GM18868 (cell line): ENCODE data around the gene CEBPA.
A peak's percentile ranks its signal among the peaks of the same experiment; 100 is the strongest.

Experiments used
- ATAC-seq: cut with Tn5 transposase; IDR thresholded peaks from one replicate; pipeline ENCODE4 v1.9.1; 2021; ENCODE audit warnings: mild to moderate bottlenecking, moderate library complexity; ENCODE audit not compliant: unreplicated experiment

Gene CEBPA

DNA sequence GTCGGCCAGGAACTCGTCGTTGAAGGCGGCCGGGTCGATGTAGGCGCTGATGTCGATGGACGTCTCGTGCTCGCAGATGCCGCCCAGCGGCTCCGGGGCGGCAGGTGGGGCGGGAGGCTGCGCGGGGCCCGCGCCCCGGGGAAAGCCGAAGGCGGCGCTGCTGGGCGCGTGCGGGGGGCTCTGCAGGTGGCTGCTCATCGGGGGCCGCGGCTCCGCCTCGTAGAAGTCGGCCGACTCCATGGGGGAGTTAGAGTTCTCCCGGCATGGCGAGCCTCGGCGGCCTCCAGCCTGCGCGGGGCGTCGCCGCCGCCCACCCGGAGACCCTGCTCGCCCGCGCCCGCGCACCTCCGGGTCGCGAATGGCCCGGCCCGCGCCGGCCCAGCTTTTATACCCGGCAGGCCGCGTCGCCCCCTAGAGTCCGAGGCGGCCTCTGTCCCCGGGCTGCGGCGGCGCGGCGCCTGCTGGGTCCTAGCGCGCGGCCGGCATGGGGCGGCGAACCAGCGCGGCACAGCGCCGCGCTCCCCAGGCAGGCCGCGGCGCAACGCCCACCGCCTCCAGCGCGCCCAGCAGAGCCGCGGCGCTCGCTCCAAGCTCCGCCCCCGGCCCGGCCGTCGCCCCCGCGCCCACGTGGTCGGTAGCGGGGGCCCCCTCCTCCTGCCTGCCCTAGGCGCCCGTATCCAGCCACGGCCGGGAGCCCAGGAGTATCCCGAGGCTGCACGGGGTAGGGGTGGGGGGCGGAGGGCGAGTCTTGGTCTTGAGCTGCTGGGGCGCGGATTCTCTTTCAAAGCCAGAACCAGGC is at the start of gene CEBPA:
Gene CEBPA (minus strand): TSS at position 360 of the 799 bp plus-strand sequence. CDS start 120 bp downstream, at position 240.
- peak; percentile 83 for ATAC-seq

DNA sequence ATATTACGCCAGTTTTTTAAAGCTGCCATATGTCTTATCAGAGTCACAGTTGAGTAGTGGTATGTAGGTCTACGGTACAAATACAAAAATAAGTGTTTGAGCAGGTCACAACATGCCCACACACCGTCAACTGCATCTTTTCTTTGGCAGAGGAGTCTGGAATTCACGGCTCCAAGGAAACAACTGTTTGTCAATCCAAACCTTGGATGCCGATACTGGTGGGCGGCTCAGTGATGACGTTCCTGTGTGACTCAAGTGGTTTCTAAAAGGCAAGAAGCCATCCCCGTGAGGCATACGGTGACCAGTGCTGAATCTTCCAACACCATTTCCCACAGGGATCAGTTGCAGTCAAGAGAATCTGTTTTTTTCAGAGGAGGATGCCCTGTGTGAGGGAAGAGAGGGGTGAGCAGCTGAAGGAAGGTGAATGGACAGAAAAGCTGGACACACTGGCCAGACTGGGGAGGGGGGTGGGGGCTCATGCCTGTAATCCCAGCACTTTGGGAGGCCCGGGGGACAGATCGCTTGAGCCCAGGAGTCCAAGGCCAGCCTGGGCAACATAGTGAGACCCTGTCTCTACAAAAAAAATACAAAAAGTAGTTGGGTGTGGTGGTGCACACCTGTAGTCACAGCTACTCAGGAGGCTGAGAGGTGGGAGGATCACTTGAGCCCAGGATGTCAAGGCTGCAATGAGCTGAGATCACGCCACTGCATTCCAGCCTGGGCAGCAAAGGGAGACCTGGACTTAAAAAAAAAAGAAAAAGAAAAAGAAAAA is 48.4 kb upstream of the CEBPA start:
- ATAC-seq: no peak

DNA sequence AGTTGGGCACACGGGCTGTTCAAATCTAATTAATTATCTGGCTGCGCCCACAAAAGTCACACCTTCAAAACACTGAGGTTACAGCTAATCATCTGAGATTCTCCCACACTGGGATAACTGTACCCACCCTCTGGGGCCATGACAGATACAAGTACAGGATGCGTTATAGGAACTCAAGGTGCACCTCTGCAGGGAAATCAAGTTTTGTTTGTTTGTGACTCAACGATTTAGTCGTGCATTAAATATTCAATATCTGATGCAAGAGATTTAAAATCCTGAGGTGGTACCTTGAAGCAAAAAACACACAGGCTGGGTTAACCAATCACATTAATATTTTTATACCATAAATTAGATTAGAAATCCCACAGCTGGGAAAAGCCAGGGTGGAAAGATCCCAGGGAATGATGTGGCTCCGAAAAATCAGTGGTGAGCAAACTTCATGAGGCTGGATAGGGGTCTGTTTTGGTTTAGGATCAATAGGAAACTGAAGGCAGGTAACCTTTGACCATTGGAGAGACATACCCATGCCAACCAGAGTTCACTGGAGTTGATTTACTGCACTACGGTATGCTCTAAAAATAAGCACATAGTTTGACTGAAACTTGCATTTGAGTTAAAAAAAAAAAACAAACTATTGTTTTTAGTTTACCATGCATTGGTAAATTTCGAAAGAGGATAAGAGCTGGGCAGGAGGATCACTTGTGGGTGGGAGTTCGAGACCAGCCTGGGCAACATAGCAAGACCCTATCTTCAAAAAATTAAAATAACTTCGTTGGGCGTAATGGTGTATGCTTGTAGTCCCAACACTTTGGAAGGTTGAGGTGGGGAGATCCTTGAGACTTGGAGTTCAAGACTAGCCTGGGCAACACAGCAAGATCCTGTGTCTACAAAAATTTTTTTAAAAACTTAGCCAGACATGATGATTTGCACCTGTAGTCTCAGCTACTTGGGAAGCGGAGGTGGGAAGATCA is 47.3 kb upstream of the CEBPA start:
- no peak for ATAC-seq

DNA sequence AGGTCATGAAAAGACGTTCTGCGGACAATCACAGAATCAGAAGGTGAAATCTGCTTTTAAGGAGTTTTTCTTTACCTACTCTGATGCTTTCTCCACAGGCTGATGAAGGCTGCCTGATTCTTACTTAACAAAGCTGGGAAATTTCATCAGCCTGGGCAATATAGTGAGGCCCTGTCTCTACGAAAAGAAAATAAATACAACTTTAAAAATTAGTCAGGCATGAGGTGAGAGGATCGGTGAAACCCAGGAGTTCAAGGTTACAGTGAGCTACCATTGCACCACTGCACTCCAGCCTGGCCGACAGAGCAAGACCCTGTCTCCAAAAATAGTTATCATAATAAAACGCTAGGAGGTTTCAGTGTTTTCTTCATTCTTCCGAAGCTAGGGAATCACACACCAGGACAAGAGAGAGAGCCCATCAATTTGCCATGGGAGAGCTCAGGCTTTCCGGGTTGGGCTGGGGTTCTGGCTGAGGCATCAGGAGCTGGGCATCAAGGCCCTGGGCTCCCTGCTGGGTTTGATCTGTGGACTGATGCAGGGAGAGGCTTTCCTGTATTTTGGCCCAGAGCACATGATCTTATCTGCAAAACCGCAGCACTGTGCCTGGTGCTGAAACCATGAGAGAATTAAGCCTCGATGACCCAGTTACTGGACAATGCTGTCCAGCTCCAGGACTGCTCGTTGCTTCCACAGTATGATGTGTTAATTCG is 46.1 kb upstream of the CEBPA start:
- no peak for ATAC-seq

DNA sequence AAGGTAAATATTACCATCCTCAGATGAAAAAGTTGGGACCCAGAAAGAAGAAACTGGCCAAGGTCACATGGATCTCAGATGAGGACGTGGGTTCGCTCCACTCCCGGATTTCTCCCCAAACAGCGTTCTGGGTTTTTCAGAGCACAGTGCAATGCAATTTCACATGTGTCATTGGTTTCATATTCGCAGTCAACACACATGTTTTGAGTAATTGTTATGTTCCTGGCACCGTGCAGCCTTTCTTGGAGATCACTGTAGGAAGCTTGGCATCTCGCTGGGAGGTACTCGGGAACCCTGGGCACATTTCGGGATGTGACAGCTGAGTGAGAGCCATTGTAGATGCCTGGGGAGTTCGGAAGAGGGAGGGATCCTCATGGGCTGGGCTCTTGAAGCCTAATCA is 45.0 kb upstream of the CEBPA start:
- ATAC-seq: no peak

DNA sequence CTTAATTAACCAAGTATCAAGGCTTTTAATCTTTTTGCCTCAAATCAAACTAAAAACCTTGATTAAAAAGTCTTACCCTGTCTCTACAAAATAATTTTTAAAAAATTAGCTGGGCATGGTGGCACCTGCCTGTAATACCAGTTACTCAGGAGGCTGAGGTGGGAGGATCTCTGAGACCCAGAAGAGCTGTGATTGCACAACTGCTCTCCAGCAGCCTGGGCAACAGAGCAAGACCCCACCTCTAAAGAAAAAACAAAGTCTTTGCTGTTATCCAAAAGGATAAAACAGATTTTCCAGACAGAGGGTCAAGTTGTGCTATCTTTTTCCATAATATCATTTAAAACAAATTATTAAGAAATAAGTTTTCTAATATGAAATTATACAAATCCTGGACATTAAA is 44.3 kb upstream of the CEBPA start:
- ATAC-seq: no peak

DNA sequence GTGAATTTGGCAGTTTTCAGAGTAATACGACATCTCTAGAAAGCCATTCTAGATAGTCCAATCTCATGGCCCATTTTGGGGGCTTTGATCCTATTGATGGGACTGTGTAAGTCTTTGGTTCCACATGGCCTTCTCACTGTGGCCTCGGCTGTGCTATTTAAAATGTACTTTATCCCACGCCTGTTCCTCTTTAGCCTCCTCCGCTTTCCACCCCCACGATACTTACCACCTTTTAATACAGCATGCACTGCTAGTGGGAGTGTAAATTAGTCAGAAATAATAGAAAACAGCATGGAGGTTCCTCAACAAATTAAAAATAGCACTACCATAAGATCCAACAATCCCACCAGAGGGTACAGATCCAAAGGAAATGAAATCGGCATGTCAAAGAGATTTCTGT is 42.8 kb upstream of the CEBPA start:
- no peak for ATAC-seq

DNA sequence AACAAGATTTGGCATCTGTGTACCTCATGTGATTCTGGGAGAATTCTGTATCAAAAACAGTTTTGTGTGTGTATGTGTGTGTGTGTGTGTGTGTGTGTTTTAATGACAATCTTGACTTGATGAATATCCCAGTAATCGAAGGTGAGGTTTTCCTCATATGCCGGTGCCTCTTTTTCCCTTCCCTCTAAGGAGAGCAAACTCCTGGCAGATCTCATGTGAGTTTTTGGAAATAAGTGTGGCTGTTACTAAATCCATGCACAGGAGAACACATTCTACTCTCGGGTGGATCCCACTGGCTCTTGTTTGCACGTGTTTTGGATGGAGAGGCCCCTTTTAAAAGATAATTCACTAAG is 42.2 kb upstream of the CEBPA start:
- no peak for ATAC-seq

DNA sequence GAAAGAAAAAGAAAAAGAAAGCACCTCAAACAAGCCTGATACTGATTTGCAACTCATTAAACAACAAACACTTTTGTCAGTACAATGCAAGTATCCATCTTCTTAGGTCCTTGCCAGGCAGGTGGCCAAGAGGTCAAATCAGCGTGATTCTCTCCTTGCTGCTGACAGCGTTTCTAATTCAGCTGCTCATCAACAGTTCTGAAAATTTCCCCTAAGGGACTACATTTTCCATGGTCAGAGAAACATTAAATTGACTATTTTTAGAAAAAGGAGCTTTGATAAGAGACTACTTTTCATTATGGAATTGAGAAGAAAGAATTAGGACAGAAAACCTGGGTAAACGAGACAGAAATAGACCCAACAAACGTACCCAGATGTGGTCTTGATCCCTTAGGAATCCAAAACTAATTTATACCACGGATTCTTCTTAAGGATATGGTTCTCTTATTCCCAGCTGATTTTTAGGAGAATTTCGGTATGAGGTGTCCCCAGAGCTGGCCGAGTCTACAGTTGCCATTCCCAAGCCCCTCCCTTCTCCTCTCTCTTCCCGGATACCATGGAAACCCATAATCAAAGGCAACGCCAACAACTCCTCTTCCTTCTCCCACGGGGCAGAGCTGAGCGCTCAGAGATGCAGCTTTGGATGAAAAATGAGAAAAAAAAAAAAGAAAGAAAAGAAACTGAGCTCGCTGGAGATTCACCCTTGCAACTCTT is 41.7 kb upstream of the CEBPA start:
- no peak for ATAC-seq

DNA sequence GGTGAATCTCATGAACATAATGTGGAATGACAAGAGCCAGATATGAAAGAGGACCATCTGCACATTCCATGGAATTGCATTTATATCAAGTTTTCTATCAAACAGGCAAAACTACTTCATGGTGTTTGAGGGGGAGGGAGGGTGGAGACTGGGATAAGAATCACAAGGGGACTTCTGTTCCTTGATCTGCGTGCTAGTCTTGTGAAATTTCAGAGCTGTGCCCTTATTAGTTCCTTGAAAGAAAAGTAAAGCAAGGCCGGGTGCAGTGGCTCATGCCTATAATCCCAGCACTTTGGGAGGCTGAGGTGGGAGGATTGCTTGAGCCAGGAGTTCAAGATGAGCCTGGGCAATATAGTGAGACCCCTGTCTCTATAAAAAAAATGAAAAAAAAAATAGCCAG is 41.0 kb upstream of the CEBPA start:
- no peak for ATAC-seq

DNA sequence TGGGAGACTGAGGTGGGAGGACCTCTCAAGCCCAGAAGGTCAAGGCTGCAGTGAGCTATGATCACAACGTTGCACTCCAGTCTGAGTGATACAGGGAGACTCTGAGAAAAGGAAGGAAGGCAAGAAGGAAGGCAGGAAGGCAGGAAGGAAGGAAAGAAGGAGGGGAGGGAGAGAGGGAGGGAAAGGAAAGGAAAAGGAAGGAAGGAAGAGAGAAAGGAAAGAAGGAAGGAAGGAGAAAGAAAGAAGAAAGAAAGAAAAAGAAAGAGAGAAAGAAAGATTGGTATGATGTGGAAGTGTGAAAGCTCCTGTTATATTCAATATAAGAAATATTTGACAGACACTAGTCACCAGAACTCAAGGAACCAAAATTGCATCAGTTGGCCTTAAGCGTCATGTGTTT is 38.7 kb upstream of the CEBPA start:
- ATAC-seq: no peak

DNA sequence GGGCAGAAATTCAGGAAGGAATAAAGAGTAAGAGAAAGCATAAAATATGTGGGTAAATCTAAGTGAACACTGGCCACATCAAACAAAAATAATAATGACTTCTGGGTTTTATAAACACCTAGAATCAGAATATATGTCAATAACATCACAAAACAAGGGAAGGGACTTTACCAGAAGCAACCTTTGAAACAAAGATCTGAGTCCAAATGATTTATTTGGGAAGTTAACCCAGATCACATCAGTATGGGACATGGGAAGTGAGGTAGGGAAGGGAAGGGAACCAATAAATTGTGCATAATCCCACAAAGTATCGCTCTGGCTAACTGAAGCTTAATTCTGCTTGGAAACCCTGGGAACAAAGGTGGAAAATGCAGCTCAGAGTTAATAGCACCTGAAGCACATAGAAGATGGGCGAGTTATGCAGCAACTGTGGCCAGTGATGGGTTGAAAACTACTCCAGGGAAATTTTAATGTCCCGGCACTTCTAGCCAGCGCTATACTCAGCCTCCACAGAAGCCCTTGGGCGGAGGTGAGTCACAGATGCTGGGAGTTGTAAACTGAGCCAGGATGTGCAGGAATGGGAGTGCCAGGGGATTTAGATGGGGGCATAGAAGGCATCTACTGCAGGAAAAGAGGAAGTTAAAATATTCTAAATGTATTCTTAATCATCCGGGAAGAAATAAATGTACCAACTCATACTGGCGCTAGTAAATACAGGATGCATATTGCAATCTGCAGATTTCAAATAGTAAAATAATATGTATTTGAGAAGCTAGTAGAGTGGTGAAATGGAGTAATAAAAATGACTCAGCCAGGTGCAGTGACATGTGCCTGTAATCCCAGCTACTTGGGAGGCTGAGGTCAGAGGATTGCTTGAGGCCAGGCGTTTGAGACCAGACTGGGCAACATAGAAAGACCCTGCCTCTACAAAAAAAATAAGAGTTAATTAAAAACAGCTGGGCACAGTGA is 37.0 kb upstream of the CEBPA start:
- ATAC-seq: no peak

DNA sequence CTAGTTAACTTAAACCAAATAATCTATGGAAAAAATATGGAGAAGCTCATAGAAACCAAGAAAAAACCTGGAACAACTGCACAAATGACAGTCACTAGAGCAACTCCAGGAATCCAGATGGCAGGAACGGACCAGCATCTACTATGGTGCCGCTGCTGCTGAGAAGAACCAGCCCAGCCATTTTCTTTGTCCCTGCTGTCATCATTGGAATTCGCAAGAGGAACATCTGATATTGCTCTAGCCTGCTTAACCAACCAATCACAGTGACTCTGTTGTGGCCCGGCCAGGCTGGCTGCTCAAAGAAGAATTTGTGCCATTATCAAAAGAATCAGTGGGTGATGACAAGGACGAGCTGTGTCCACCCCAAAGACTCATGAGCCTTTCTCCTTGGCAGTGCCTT is 33.1 kb upstream of the CEBPA start:
- no peak for ATAC-seq

DNA sequence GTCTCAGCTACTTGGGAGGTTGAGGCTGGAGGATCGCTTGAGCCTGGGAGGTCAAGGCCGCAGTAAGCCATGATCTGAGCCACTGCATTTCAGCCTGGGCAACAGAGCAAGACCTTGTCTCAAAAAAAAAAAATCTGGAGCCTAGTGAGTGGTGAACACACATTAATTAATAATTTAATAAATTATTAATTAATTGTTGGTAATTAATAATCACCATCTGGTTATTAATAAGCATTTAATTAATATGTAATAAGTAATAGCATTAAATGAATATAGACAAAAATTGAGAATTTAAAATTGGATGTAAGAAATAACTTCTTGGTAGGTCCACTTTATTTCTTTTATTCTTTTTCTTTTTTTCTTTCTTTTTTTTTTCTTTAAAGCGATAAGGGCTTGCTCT is 31.9 kb upstream of the CEBPA start:
- no peak for ATAC-seq

DNA sequence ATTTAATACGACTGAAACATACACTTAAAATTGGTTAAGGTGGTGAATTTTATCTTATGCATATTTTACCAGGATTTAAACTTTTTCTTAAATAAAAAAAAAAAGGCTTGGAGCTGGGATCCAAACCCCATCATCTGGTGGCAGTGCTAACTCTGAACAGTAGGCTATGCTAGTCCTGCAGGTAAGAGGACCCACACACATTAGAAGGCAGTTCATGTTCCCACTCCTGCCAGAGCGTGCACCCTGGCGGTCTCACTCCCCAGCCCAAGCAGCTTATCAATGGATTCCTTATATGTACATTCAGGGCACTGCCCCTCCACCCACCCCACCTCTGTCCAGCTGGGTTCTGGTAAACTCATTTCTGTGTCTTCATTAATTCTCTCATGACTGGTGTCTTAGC is 31.3 kb upstream of the CEBPA start:
- no peak for ATAC-seq

DNA sequence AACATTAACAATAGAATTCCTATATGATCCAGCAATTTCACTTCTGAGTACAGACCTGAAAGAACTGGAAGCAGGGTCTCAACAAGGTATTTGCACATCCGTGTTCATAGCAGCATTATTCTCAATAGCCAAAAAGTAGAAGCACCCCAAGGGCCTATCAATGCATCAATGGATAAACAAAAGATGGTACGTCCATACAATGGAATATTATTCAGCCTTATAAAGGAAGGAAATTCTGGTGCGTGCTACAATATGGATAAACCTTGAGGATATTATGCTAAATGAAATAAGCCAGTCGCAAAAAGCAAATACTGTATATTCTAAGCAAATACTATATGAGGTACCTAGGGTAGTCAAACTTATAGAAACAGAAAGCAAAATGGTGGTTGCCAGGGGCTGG is 30.8 kb upstream of the CEBPA start:
- no peak for ATAC-seq

DNA sequence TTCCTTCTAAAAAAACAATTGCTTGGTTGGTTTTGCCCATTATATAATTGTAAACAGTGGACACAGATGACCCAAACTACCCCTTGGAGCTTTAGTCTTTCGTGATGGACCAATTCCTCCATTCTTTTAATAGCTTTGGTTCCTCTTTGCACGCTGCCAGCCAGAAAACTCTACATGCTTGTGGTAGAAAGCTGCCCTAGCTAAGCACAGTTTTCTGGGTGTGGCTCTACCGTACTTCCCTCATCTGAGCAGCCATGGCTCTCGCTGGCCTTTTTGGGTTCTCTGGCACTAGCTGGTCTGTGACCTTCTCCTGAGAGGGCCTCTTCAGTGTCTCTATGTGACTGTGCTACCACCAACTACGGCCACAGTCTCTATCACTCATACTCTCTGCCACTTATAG is 29.9 kb upstream of the CEBPA start:
- ATAC-seq: no peak

DNA sequence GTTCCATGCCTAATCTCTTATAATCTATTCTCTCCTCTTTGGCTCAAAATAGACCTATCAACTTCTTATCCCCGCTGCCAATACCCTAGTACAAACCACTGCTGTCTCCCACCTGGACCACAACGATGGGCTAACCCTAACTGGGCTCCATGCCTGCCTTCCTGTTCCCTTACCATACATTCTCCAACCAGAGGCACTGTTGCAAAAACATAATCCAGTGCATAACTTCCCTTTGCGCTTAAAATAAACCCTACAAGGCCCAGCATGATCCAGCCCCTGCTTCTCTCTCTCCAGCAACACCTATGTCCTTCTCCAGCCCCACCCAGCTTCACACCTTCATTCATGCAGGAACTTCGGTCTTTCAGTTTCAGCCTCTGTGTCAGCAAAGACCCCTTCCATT is 27.4 kb upstream of the CEBPA start:
- ATAC-seq: no peak

DNA sequence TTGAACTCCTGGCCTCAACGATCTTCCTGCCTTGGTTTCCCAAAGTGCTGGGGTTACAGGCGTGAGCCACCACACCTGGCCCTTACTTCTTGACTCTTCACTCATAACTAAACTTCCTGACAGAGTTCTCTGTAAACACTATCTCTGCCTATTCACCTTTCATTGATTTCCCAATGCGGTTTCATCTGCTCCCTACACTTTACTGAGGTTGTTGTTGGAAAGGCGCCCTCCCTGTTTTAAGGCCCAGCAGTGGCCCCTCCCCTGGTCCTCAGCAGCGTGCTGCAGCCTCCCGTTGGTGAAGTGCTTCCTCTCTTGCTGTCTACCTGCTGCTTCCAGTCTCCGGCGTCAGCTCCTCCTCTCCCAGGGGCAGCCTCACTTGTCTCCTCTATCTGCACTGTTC is 26.7 kb upstream of the CEBPA start:
- ATAC-seq: no peak
